Measurements from ENCODE around the gene COMP. TPM values are rescaled to one million over a fixed set of nuclear protein-coding genes. Genes with fewer than 3 reads are reported as not detected.

COMP gene
- total RNA-seq, 3 donors from 2014 or later, result 0.12 to 0.95 TPM; not detected in 1

- no peaks in the 10 kb centered on the region for H3K9me3 ChIP-seq
- TF ChIP-seq CTCF (IDR thresholded peaks at IDR 0.05), result no peak
- no peak overlapping the region for H3K4me3 ChIP-seq
- H3K4me1 ChIP-seq (ENCODE audit: low read depth), result peaks cover 49% of the 10 kb centered on the region
- intact Hi-C loops (cut with DNase I, micrococcal nuclease), result no loop called here
- DNase-seq, result no peak
- no peak for ATAC-seq
- H3K36me3 ChIP-seq (ENCODE audit: low read depth), result no peaks in the 10 kb centered on the region
Observed at GRCh38 chr19:18738961-18739690, 52.0 kb downstream of the COMP start.

- H3K36me3 ChIP-seq (ENCODE audit: low read depth), result no peaks in the 10 kb centered on the region
- no peak for TF ChIP-seq CTCF (IDR thresholded peaks at IDR 0.05)
- no peak overlapping the region for H3K4me3 ChIP-seq
- peak; percentile 26 for ATAC-seq
- intact Hi-C loops (cut with DNase I, micrococcal nuclease), result no loop called here
- H3K4me1 ChIP-seq (ENCODE audit: low read depth), result peaks cover 42% of the 10 kb centered on the region
- no peaks in the 10 kb centered on the region for H3K9me3 ChIP-seq
- no peak for DNase-seq
Observed at GRCh38 chr19:18737954-18738351, 53.2 kb downstream of the COMP start.

- no peak overlapping the region for H3K4me3 ChIP-seq
- ATAC-seq, result no peak
- intact Hi-C loops (cut with DNase I, micrococcal nuclease), result no loop called here
- no peak for DNase-seq
- TF ChIP-seq CTCF (IDR thresholded peaks at IDR 0.05), result no peak
- no peaks in the 10 kb centered on the region for H3K9me3 ChIP-seq
- no peaks in the 10 kb centered on the region for H3K36me3 ChIP-seq (ENCODE audit: low read depth)
- H3K4me1 ChIP-seq (ENCODE audit: low read depth), result peaks cover 37% of the 10 kb centered on the region
Observed at GRCh38 chr19:18737337-18737953, 53.7 kb downstream of the COMP start.

- Histone ChIP-seq H3K9me3 (no peaks in the 10 kb centered on the region), H3K4me3 (no peak overlapping the region), H3K4me1 (ENCODE audit: low read depth) (peaks cover 30% of the 10 kb centered on the region), H3K36me3 (ENCODE audit: low read depth) (no peaks in the 10 kb centered on the region)
- DNase-seq (peak; percentile 51 to 71 (median 69)), ATAC-seq (peak; percentile 48)
- no peak for TF ChIP-seq CTCF (IDR thresholded peaks at IDR 0.05)
- intact Hi-C loops (cut with DNase I, micrococcal nuclease), result no loop called here
Observed at GRCh38 chr19:18736415-18737336, 54.4 kb downstream of the COMP start.

GRCh38 chr19:18735752-18736151 is 55.4 kb downstream of the COMP start:
- ATAC-seq (no peak), DNase-seq (no peak)
- H3K4me1 ChIP-seq (ENCODE audit: low read depth), result peaks cover 20% of the 10 kb centered on the region
- intact Hi-C loops (cut with DNase I, micrococcal nuclease), result no loop called here
- no peaks in the 10 kb centered on the region for H3K36me3 ChIP-seq (ENCODE audit: low read depth)
- H3K4me3 ChIP-seq, result no peak overlapping the region
- H3K9me3 ChIP-seq, result no peaks in the 10 kb centered on the region
- no peak for TF ChIP-seq CTCF (IDR thresholded peaks at IDR 0.05)

Measured in mucosa of descending colon (tissue), 3 donors.